IPS-20b (cell line): Measurements from ENCODE around the gene SMARCE1.
"Not testable (repeated sequence)": the region's sequence is repeated elsewhere in the genome, so short reads cannot be mapped to it uniquely, and the experiment has no call there.

Source experiments
- H3K27ac ChIP-seq: one replicate; pipeline ENCODE4 v1.5.1; 2013; ENCODE audit warnings: low read length
- H3K27me3 ChIP-seq: 2 replicates; pipeline ENCODE4 v1.6.1; 2013; ENCODE audit warnings: mild to moderate bottlenecking, low read length, inconsistent platforms; ENCODE audit not compliant: insufficient read depth
- H3K36me3 ChIP-seq: 2 replicates; pipeline ENCODE4 v1.6.1; 2013; ENCODE audit warnings: low read depth, mild to moderate bottlenecking, inconsistent platforms, low read length, moderate library complexity; ENCODE audit not compliant: insufficient read depth
- H3K4me1 ChIP-seq: 2 replicates; pipeline ENCODE4 v1.6.1; 2013; ENCODE audit warnings: mild to moderate bottlenecking, control low read depth, inconsistent platforms, low read length, moderate library complexity; ENCODE audit not compliant: insufficient read depth
- H3K4me3 ChIP-seq: 2 replicates; pipeline ENCODE4 v1.5.1; 2013; ENCODE audit warnings: mild to moderate bottlenecking, low read length, inconsistent platforms
- H3K9ac ChIP-seq: 2 replicates; pipeline ENCODE4 v1.6.1; 2013; ENCODE audit warnings: low read depth, mild to moderate bottlenecking, inconsistent platforms, low read length, moderate library complexity
- H3K9me3 ChIP-seq: 2 replicates; pipeline ENCODE4 v1.6.1; 2013; ENCODE audit warnings: mild to moderate bottlenecking, low read depth, low read length, inconsistent platforms; ENCODE audit not compliant: insufficient read depth

SMARCE1 gene

DNA sequence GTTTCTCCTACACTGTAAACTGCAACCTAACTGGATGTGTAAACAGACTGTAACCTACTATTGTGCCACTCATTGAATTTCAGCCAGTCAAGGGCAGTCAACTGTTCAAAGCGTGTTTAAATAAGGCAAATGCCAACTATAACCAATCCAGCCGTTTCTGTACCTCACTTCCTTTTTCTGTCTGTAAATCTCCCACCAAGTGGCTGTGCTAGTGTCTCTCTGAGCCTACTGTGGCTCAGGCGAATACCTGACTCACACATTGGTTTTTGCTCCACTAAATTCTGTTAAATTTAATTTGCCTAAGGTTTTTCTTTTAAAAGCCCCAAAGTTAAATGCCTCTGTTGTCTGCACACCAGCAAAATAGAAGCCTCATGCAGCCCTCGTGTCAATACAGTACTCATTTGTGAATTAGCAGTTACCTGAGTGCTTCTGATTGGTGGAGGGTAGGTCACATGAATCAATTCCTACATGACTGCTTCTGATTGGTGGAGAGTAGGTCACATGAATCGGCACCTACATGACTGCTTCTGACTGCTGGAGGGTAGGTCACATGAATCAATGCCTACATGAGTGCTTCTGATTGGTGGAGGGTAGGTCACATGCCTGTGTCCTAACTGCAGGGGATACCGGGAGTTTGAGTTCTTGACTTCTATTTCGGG is 51.2 kb downstream of the SMARCE1 start:
- no peak overlapping the region for H3K9ac ChIP-seq
- no peaks in the 10 kb centered on the region for H3K36me3 ChIP-seq
- no peaks in the 10 kb centered on the region for H3K4me1 ChIP-seq
- no peaks in the 10 kb centered on the region for H3K27me3 ChIP-seq
- no peak overlapping the region for H3K27ac ChIP-seq
- no peak overlapping the region for H3K4me3 ChIP-seq
- no peaks in the 10 kb centered on the region for H3K9me3 ChIP-seq

DNA sequence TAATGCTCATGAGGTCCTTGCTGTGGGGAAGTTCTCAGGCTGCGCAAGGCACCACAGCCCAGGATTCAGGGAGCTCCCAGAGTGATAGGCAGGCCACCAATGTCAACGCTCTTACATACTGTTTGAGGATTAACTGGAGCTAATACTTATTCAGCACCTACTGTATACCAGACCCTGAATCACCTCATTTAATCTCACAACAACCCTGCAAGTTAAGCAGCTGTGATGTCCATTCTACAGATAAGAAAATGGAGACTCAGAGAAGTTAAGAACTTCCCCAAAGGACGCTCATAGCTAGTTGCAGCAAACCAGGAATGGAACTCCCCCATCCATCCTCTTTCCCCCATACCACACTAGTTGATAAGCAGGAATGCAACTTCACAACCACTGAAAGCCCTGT is 56.9 kb downstream of the SMARCE1 start:
- no peak overlapping the region for H3K9ac ChIP-seq
- H3K27me3 ChIP-seq, result no peaks in the 10 kb centered on the region
- H3K36me3 ChIP-seq, result no peaks in the 10 kb centered on the region
- no peak overlapping the region for H3K27ac ChIP-seq
- H3K4me3 ChIP-seq, result no peak overlapping the region
- no peaks in the 10 kb centered on the region for H3K4me1 ChIP-seq
- H3K9me3 ChIP-seq, result no peaks in the 10 kb centered on the region

DNA sequence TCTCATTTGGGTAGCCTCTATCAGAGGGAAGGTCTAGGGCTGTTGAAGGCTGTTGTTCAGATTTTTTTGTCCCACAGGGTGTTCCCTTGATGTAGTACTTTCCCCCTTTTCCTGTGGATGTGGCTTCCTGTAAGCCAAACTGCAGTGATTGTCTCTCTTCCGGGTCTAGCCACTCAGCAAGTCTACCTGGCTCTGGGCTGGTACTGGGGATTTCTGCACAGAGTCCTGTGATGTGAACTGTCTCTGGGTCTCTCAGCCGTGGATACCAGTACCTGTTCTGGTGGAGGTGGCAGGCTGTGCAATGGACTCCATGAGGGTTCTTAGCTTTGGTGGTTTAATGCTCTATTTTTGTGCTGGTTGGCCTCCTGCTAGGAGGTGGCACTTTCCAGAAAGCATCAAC is 59.1 kb downstream of the SMARCE1 start:
- no peaks in the 10 kb centered on the region for H3K27me3 ChIP-seq
- H3K27ac ChIP-seq, result no peak overlapping the region
- no peaks in the 10 kb centered on the region for H3K36me3 ChIP-seq
- H3K9me3 ChIP-seq, result peaks cover 4% of the 10 kb centered on the region; the same call in 1 of the 2 replicates
- no peaks in the 10 kb centered on the region for H3K4me1 ChIP-seq
- H3K9ac ChIP-seq, result no peak overlapping the region
- no peak overlapping the region for H3K4me3 ChIP-seq

DNA sequence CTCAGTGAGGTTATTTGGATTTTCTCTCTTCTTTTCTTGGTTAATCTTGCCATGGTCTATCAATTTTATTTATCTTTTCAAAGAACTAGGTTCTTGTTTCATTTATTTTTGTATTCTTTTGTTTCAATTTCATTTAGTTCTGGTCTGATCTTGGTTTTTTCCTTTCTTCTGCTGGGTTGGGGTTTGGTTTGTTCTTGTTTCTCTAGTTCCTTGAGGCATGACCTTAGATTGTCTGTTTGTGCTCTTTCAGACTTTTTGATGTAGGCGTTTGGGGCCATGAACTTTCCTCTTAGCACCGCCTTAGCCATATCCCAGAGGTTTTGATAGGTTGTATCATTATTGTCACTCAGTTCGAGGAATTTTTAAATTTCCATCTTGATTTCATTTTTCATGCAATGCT is 61.4 kb downstream of the SMARCE1 start:
- H3K4me1 ChIP-seq, H3K4me3 ChIP-seq, H3K27ac ChIP-seq, H3K36me3 ChIP-seq, H3K27me3 ChIP-seq, H3K9me3 ChIP-seq, H3K9ac ChIP-seq: not testable (repeated sequence)

DNA sequence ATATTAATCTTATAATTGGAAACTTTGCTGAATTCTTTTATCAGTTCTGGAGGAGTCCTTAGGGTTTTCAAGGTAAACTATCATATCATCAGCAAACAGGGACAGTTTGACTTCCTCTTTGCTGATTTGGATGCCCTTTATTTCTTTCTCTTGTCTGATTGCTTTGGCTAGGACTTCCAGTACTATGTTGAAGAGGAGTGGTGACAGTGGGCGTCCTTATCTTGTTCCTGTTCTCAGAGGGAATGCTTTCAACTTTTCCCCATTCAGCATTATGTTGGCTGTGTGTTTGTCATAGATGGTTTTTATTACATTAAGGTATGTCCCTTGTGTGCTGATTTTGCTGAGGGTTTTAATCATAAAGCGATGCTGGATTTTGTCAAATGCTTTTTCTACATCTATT is 62.7 kb downstream of the SMARCE1 start:
- not testable (repeated sequence) for H3K9ac ChIP-seq, H3K36me3 ChIP-seq, H3K27me3 ChIP-seq, H3K4me1 ChIP-seq, H3K9me3 ChIP-seq, H3K4me3 ChIP-seq, H3K27ac ChIP-seq

DNA sequence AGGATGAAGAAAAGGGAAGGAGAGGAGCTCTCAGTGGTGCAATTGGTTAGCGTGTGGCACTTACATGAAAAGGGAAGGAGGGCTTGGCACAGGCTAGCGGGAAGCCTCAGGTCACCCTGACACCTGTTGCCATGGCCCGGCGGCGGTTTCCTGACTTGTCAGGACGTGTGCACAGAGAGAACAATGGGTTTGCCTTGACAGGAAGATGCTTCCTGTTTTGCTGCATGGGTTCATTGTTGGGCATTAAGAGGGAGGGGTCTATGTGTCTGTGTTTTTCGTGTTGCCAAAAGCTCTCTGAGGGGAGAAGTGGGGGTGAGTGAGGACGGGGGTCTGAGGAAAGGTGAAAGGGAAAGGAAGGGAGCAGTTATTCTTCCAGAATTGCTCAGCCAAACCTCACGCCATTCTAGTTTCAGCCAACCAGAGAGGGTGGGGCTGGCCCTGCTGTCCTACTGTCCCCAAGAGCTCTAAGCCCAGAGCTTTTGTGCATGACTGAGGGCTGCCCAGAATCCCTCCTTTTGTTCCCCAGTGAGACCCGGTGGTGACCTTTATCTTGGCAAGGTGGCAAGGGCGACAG is 65.2 kb downstream of the SMARCE1 start:
- Histone ChIP-seq H3K27ac (no peak overlapping the region), H3K9ac (no peak overlapping the region), H3K27me3 (no peaks in the 10 kb centered on the region; the same call in 1 of the 2 replicates), H3K4me3 (no peak overlapping the region), H3K9me3 (peaks cover 4% of the 10 kb centered on the region; the same call in 1 of the 2 replicates), H3K36me3 (no peaks in the 10 kb centered on the region), H3K4me1 (no peaks in the 10 kb centered on the region)

DNA sequence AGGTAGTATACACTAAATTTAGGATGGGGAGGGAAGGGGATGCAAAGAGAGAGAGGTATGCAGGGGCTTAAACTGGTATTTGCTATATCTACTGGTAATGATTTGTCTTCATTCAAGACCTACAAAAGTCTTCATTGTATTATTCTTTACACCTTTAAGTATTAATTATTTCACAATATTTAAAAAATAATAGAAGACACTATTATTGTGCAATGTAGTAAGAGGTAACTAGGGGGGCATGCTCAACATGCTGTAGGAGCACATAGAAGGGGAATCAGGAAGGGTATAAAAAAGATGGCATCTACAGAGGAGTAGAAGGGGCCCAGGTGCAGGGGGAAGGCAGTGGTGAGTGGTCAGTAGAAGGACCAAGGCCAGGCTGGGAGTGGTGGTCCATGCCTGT is 67.5 kb downstream of the SMARCE1 start:
- Histone ChIP-seq H3K9ac (no peak overlapping the region), H3K4me1 (no peaks in the 10 kb centered on the region), H3K9me3 (peaks cover 4% of the 10 kb centered on the region; the same call in 1 of the 2 replicates), H3K36me3 (no peaks in the 10 kb centered on the region), H3K27ac (no peak overlapping the region), H3K4me3 (no peak overlapping the region), H3K27me3 (no peaks in the 10 kb centered on the region; the same call in 1 of the 2 replicates)

DNA sequence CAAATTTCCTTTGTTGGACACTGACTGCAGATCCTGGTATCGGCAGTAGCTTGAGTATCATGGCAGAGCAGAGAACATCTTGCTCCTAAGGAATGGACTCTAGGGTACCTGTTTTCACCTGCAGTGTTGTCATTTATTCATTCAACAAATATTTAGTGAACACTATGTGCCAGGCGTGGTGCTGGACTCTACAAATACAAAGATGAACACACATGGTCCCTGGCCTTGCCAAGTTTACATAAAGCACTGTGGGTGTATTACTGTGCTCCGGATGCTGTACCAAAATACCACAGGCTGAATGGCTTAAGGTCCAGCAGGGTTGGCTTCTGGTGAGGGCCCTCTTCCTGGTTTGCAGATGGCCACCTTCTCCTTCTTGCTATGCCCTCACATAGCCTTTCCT is 68.1 kb downstream of the SMARCE1 start:
- H3K4me1 ChIP-seq, result no peaks in the 10 kb centered on the region
- H3K27ac ChIP-seq, result no peak overlapping the region
- no peaks in the 10 kb centered on the region for H3K36me3 ChIP-seq
- H3K9ac ChIP-seq, result no peak overlapping the region
- no peaks in the 10 kb centered on the region for H3K9me3 ChIP-seq
- no peak overlapping the region for H3K4me3 ChIP-seq
- no peaks in the 10 kb centered on the region; the same call in 1 of the 2 replicates for H3K27me3 ChIP-seq

DNA sequence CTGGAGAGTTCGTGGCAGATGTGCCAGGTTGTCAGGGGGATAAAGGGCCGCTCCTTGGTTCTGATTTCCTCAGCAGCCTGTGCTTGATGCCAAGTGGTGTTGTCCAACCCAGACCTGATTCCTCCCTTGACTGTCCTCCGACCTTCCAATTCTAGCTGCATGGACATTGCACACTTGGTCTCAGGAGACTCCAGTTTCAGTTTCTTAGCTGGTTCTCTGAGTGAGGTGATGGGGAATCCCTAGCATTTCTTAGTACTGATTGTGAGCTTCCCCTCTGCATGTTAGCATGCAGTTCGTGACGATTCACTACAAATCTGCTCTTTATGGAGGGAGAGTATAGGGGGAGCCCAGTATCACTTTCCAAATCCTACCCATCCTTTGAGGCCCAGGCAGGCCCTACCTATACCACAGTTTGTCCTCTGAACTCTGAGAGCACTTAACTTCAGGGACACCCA is 70.0 kb downstream of the SMARCE1 start:
- Histone ChIP-seq H3K27ac (no peak overlapping the region), H3K9ac (no peak overlapping the region), H3K4me3 (no peak overlapping the region)

DNA sequence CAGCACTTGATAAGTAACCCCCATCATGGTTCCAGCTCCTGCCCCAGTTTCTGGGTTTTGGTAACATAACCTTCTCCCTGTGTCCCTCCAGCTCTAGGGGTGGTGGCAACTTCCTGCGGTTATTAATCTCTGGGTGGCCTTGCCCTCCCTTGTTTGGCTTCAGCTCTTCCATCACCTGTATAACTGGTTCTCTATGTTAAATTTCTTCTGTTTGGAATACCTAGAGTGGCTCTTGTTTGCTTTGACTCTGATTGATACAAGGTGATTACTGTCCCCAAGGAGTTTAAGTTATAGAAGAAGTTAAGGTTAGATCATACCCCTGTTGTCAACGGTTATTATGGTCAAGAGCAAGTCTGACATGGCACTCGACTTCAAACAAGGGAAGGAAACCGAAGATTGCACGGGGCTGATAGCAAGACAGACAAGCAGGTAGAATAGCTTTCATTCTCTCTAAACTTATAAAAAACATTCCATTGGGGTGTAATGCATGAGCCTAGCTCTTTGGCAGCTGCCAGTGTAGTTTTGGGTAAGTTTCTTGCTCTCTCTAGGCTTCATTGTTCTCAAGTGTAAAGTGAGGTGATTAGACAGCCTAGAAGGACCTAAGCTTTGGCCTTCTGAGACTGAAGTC is 71.4 kb downstream of the SMARCE1 start:
- Histone ChIP-seq H3K27me3 (no peaks in the 10 kb centered on the region; the same call in 1 of the 2 replicates), H3K4me1 (no peaks in the 10 kb centered on the region), H3K36me3 (no peaks in the 10 kb centered on the region), H3K9ac (no peak overlapping the region), H3K9me3 (no peaks in the 10 kb centered on the region), H3K4me3 (no peak overlapping the region), H3K27ac (no peak overlapping the region)

More for the DNA sequence above, 70.0 kb downstream of the SMARCE1 start:
- H3K9me3 ChIP-seq, result no peaks in the 10 kb centered on the region
- H3K27me3 ChIP-seq, result no peaks in the 10 kb centered on the region; the same call in 1 of the 2 replicates
- H3K4me1 ChIP-seq, result no peaks in the 10 kb centered on the region
- no peaks in the 10 kb centered on the region for H3K36me3 ChIP-seq
